PFSK-1 (cell line): Measurements from ENCODE around the gene KLHL7.

Experiments
- POLR2AphosphoS5 ChIP-seq: IDR thresholded peaks from 2 replicates; pipeline ENCODE4 v1.6.1; 2012; ENCODE audit warnings: low read depth, mild to moderate bottlenecking, control low read depth, low read length, moderate library complexity
- SIN3A ChIP-seq: IDR thresholded peaks from 2 replicates; pipeline ENCODE4 v1.6.1; 2012; ENCODE audit warnings: mild to moderate bottlenecking, low read length, moderate library complexity, borderline replicate concordance; ENCODE audit not compliant: insufficient read depth
- TAF1 ChIP-seq: IDR thresholded peaks from 2 replicates; pipeline ENCODE4 v1.6.1; 2012; ENCODE audit warnings: low read length, control low read depth, borderline replicate concordance; ENCODE audit not compliant: insufficient read depth

DNA sequence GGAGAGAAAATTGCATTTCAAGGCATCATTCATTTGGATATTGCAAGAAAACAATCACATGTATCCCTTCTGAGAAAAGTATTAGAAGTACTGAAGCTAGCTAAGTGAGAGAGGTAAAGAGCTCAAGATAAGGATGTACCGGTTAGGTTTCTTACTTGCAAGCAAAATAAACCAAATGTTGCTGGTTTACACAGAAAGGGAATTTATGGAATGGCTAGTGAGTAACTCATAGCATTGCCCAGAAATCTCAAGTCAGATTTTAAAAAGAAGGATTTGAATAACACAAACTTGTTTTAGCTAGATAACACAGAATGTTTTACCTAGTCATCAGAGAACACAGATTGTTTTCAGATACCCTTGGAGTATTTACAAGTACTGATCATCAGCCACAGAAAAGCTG, 30.6 kb downstream of the KLHL7 start:
- TF ChIP-seq POLR2AphosphoS5 = no peak
- TF ChIP-seq TAF1 = no peak
- no peak for TF ChIP-seq SIN3A
